HCT116 (cell line): Measurements from ENCODE around the gene BBS12.

Experiments used
- CTCF ChIP-seq, 3 experiments: fragments of 200-600 bp in 1 of 3; sonication (generic) in 1 of 3; IDR thresholded peaks in 2 of 3; conservative IDR thresholded peaks in 1 of 3; 2 replicates each; pipeline ENCODE4 v1.5.1; 2012 to 2017; ENCODE audit warnings: low read depth in 2 of 3, low read length in 2 of 3, antibody characterized with exemption in 1 of 3, borderline replicate concordance in 1 of 3, control low read depth in 1 of 3, mild to moderate bottlenecking in 1 of 3, mixed read lengths in 1 of 3, mixed run types in 1 of 3, moderate library complexity in 1 of 3; ENCODE audit not compliant: insufficient read depth in 1 of 3
- EZH2 ChIP-seq: fragments of 200-600 bp; sonication (generic); IDR thresholded peaks from 2 replicates; pipeline ENCODE4 v1.6.1; 2017; ENCODE audit warnings: antibody characterized with exemption, mixed run types
- EZH2phosphoT487 ChIP-seq: fragments of 200-600 bp; IDR thresholded peaks from 2 replicates; pipeline ENCODE4 v1.6.1; 2018; ENCODE audit warnings: antibody characterized with exemption, borderline replicate concordance
- JUND ChIP-seq: IDR thresholded peaks from 2 replicates; pipeline ENCODE4 v1.6.1; 2012
- POLR2A ChIP-seq: IDR thresholded peaks from 2 replicates; pipeline ENCODE4 v1.7.0; 2011; ENCODE audit warnings: borderline replicate concordance; ENCODE audit not compliant: insufficient read depth, insufficient read length; ENCODE audit errors: extremely low read depth
- POLR2AphosphoS5 ChIP-seq: IDR thresholded peaks from 2 replicates; pipeline ENCODE4 v1.6.1; 2011; ENCODE audit warnings: mild to moderate bottlenecking, low read depth, low read length, moderate library complexity
- RAD21 ChIP-seq: IDR thresholded peaks from 2 replicates; pipeline ENCODE4 v1.6.1; 2012; ENCODE audit warnings: low read depth, mild to moderate bottlenecking
- SRF ChIP-seq: IDR thresholded peaks from 2 replicates; pipeline ENCODE4 v1.6.1; 2012; ENCODE audit warnings: low read depth
- TCF7L2 ChIP-seq: IDR thresholded peaks from 2 replicates; pipeline ENCODE4 v1.7.0; 2011; ENCODE audit warnings: borderline replicate concordance, inconsistent platforms; ENCODE audit not compliant: insufficient read depth, insufficient read length; ENCODE audit errors: extremely low read depth
- YY1 ChIP-seq: IDR thresholded peaks from 2 replicates; pipeline ENCODE4 v1.6.1; 2011; ENCODE audit warnings: low read length, low read depth, moderate library complexity, mild to moderate bottlenecking; ENCODE audit not compliant: insufficient replicate concordance; ENCODE audit errors: extremely low read depth
- ZBTB33 ChIP-seq: IDR thresholded peaks from 2 replicates; pipeline ENCODE4 v1.6.1; 2011; ENCODE audit warnings: mild to moderate bottlenecking, low read length, moderate library complexity; ENCODE audit not compliant: insufficient replicate concordance; ENCODE audit errors: extremely low read depth
- ZNF274 ChIP-seq: fragments of 200-500 bp; sonication (Bioruptor generic); IDR thresholded peaks from 2 replicates; pipeline ENCODE4 v1.6.1; 2014; ENCODE audit warnings: mild to moderate bottlenecking, low read depth, low read length, inconsistent platforms

GRCh38 chr4:122706511-122706910 is 26.0 kb upstream of the BBS12 start:
- TF ChIP-seq CTCF (IDR thresholded peaks at IDR 0.05 in 2 of 3, conservative IDR thresholded peaks at IDR 0.05 in 1 of 3; ENCODE audit: borderline replicate concordance in 1 of 3, insufficient read depth in 1 of 3, low read depth in 2 of 3, low read length in 2 of 3) (no peak), RAD21 (no peak), POLR2A (no peak), YY1 (no peak), POLR2AphosphoS5 (no peak), EZH2 (no peak), TCF7L2 (no peak), ZBTB33 (no peak), ZNF274 (no peak), EZH2phosphoT487 (no peak), JUND (no peak), SRF (no peak)
